Panc1 (cell line): Measurements from ENCODE around the gene KISS1R. TPM values are rescaled to one million over a fixed set of nuclear protein-coding genes. Genes with fewer than 3 reads are reported as not detected.
"Not testable (repeated sequence)": the region's sequence is repeated elsewhere in the genome, so short reads cannot be mapped to it uniquely, and the experiment has no call there.

Source experiments
- ATAC-seq: fragments of 200-7000 bp; cut with Tn5 transposase; 2 replicates; pipeline ENCODE4 v1.9.1; 2020; ENCODE audit warnings: mild to moderate bottlenecking, moderate library complexity
- BruUV-seq: library from RNA; stranded (reverse); fragments of 400-500 nt; replicated peaks from 2 replicates; lab custom pipeline; 2021; lab: Mats Ljungman, UMichigan
- CTCF ChIA-PET: fragments of 300-600 bp; sonication (Branson Sonifier 250); formaldehyde crosslinking; loops from one replicate; lab custom pipeline; 2022; ENCODE audit warnings: antibody characterized with exemption; lab: Charles Lee
- POLR2A ChIA-PET: fragments of 300-600 bp; sonication (Branson Sonifier 250); formaldehyde crosslinking; loops from one replicate; lab custom pipeline; 2022; ENCODE audit warnings: antibody characterized with exemption; lab: Charles Lee
- DNase-seq: peaks from one replicate; pipeline ENCODE4 v3.0.0-alpha.2; 2010; ENCODE audit warnings: low read depth, low spot score
- H3K27ac ChIP-seq: 2 replicates; pipeline ENCODE4 v1.5.1; 2011; ENCODE audit warnings: mild to moderate bottlenecking, low read length, inconsistent platforms
- H3K27me3 ChIP-seq: fragments of 200-500 bp; sonication (Bioruptor generic); 2 replicates; pipeline ENCODE4 v1.6.0; 2014; ENCODE audit warnings: low read length, inconsistent platforms; ENCODE audit not compliant: control insufficient read depth, insufficient read depth
- H3K36me3 ChIP-seq: fragments of 200-500 bp; sonication (Bioruptor generic); 2 replicates; pipeline ENCODE4 v1.5.1; 2014; ENCODE audit warnings: inconsistent platforms, mild to moderate bottlenecking, low read length, moderate library complexity; ENCODE audit not compliant: control insufficient read depth, insufficient read depth
- H3K4me1 ChIP-seq: 2 replicates; pipeline ENCODE4 v1.5.1; 2011; ENCODE audit warnings: inconsistent platforms, mild to moderate bottlenecking, low read length, moderate library complexity; ENCODE audit not compliant: control insufficient read depth, insufficient read depth
- H3K4me3 ChIP-seq, 2 experiments: 2 replicates each; pipeline ENCODE4 v1.5.1; 2011 to 2012; ENCODE audit warnings: low read depth in 2 of 2, low read length in 2 of 2, mild to moderate bottlenecking in 2 of 2, inconsistent platforms in 1 of 2, moderate library complexity in 1 of 2
- H3K9me3 ChIP-seq: fragments of 200-500 bp; sonication (Bioruptor generic); 2 replicates; pipeline ENCODE4 v1.5.1; 2014; ENCODE audit warnings: low read depth, mild to moderate bottlenecking, inconsistent platforms, low read length, moderate library complexity; ENCODE audit not compliant: control insufficient read depth, insufficient read depth
- CTCF ChIP-seq: fragments of 450-650 bp; IDR thresholded peaks from 2 replicates; pipeline ENCODE4 v1.5.1; 2017; ENCODE audit warnings: mild to moderate bottlenecking
- POLR2AphosphoS5 ChIP-seq: IDR thresholded peaks from 2 replicates; pipeline ENCODE4 v1.6.1; 2012; ENCODE audit warnings: mild to moderate bottlenecking, low read depth, low read length, moderate library complexity
- SIN3A ChIP-seq: IDR thresholded peaks from 2 replicates; pipeline ENCODE4 v1.6.1; 2012; ENCODE audit warnings: low read depth, mild to moderate bottlenecking, low read length, moderate library complexity, borderline replicate concordance; ENCODE audit not compliant: insufficient read depth
- TCF7L2 ChIP-seq: IDR thresholded peaks from 2 replicates; pipeline ENCODE4 v1.6.1; 2011; ENCODE audit warnings: mild to moderate bottlenecking, low read depth, low read length, inconsistent platforms
- in situ Hi-C: cut with HindIII; loops from 2 replicates; pipeline ENCODE4 v1.10.0; 2016; ENCODE audit warnings: low sequenced_read_pairs, low pct_unique_long_range_greater_than_20kb
- intact Hi-C: fragments of 100-400 bp; cut with micrococcal nuclease; formaldehyde crosslinking; loops from one replicate; pipeline ENCODE4 v1.10.0; 2022; ENCODE audit not compliant: unreplicated experiment
- total RNA-seq: library from RNA; stranded (reverse); gene quantifications from one replicate; pipeline ENCODE4 v1.2.1, GENCODE V29; 2021; ENCODE audit not compliant: unreplicated experiment
- TF ChIP-seq, protein P1 (sequence below), 2 experiments: IDR thresholded peaks; 2 replicates each; pipeline ENCODE4 v1.6.1; 2011 to 2012; ENCODE audit warnings: low read depth in 2 of 2, control low read depth in 1 of 2, low read length in 1 of 2, mild to moderate bottlenecking in 1 of 2, moderate library complexity in 1 of 2; ENCODE audit not compliant: insufficient read depth in 1 of 2

The KISS1R gene
- total RNA-seq, 1 experiment from 2014 or later: 0.92 TPM

GRCh38 chr19:889662-890295 is 27.4 kb upstream of the KISS1R start:
- Histone ChIP-seq H3K9me3 (no peaks in the 10 kb centered on the region), H3K27me3 (no peaks in the 10 kb centered on the region), H3K27ac (no peak overlapping the region), H3K4me1 (no peaks in the 10 kb centered on the region), H3K4me3 (no peak overlapping the region), H3K36me3 (no peaks in the 10 kb centered on the region)
- ATAC-seq: no peak
- ChIA-PET POLR2A (no interaction called here), CTCF (no interaction called here)
- DNase-seq: no peak
- in situ Hi-C loops (no loop called here), intact Hi-C loops (no loop called here)
- TF ChIP-seq, protein P1, sequence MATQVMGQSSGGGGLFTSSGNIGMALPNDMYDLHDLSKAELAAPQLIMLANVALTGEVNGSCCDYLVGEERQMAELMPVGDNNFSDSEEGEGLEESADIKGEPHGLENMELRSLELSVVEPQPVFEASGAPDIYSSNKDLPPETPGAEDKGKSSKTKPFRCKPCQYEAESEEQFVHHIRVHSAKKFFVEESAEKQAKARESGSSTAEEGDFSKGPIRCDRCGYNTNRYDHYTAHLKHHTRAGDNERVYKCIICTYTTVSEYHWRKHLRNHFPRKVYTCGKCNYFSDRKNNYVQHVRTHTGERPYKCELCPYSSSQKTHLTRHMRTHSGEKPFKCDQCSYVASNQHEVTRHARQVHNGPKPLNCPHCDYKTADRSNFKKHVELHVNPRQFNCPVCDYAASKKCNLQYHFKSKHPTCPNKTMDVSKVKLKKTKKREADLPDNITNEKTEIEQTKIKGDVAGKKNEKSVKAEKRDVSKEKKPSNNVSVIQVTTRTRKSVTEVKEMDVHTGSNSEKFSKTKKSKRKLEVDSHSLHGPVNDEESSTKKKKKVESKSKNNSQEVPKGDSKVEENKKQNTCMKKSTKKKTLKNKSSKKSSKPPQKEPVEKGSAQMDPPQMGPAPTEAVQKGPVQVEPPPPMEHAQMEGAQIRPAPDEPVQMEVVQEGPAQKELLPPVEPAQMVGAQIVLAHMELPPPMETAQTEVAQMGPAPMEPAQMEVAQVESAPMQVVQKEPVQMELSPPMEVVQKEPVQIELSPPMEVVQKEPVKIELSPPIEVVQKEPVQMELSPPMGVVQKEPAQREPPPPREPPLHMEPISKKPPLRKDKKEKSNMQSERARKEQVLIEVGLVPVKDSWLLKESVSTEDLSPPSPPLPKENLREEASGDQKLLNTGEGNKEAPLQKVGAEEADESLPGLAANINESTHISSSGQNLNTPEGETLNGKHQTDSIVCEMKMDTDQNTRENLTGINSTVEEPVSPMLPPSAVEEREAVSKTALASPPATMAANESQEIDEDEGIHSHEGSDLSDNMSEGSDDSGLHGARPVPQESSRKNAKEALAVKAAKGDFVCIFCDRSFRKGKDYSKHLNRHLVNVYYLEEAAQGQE (IDR thresholded peaks at IDR 0.05; ENCODE audit: insufficient read depth in 1 of 2, low read depth in 2 of 2, low read length in 1 of 2): no peak
- TF ChIP-seq TCF7L2 (no peak), CTCF (no peak), SIN3A (no peak), POLR2AphosphoS5 (no peak)
- no TSS peak for BruUV-seq

DNA sequence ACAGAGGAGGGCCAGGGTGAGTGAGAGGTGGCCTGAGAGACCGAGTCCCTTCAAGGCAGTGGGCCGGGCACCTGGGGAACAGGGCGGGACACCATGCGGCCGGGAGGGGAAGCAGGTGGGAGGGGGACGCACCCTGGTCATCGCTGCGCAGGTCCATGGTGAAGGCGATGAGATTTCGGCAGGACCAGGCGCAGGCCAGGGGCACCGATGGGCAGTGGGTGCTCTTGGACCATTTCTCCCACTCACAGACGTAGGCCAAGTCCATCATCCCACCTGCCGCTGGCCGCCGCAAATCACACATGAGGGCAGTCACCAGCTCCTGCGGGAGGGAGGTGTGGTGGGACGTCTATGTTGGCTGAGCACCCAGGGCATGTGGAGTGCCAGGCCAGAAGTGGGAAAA is 26.3 kb upstream of the KISS1R start:
- H3K27ac ChIP-seq: no peak overlapping the region
- H3K36me3 ChIP-seq: no peaks in the 10 kb centered on the region
- H3K4me3 ChIP-seq: no peak overlapping the region
- no peaks in the 10 kb centered on the region for H3K9me3 ChIP-seq
- ChIA-PET CTCF (no interaction called here), POLR2A (no interaction called here)
- intact Hi-C loops: no loop called here
- BruUV-seq: no TSS peak
- H3K4me1 ChIP-seq: no peaks in the 10 kb centered on the region
- H3K27me3 ChIP-seq: no peaks in the 10 kb centered on the region
- in situ Hi-C loops: no loop called here
- TF ChIP-seq, protein P1 (IDR thresholded peaks at IDR 0.05; ENCODE audit: insufficient read depth in 1 of 2, low read depth in 2 of 2, low read length in 1 of 2): no peak
- TF ChIP-seq CTCF (no peak), POLR2AphosphoS5 (no peak), TCF7L2 (no peak), SIN3A (no peak)
- DNase-seq (no peak), ATAC-seq (no peak)

DNA sequence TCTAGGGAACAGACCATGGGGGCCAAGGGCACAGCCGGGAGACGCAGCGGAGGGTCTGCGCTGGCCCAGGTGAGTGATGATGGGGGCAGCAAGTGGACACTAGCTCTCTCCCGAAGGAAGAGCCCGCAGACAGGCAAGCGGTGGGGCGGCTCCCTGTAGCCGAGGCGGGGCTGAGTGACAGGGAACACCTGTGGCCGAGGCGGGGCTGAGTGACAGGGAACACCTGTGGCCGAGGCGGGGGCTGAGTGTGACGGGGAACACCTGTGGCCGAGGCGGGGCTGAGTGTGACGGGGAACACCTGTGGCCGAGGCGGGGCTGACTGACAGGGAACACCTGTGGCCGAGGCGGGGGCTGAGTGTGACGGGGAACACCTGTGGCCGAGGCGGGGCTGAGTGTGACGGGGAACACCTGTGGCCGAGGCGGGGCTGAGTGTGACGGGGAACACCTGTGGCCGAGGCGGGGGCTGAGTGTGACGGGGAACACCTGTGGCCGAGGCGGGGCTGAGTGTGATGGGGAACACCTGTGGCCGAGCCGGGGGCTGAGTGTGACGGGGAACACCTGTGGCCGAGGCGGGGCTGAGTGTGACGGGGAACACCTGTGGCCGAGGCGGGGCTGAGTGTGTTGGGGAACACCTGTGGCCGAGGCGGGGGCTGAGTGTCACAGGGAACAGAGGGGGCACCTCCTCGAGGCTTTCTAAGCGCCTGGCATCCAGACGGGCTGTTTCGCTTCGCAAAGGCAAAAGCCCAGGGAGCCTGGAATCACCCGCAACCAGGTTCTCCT is 25.5 kb upstream of the KISS1R start:
- ATAC-seq, CTCF ChIA-PET, POLR2A ChIA-PET, H3K4me1 ChIP-seq, intact Hi-C loops, H3K36me3 ChIP-seq, H3K27me3 ChIP-seq, H3K9me3 ChIP-seq, in situ Hi-C loops, DNase-seq: not testable (repeated sequence)
- peak overlapping the region; percentile 62 for H3K4me3 ChIP-seq
- 0 out of 2 replicates have a peak overlapping the region, but pooled peaks have one; percentile 69 for H3K27ac ChIP-seq
- BruUV-seq: TSS peak; percentile 80
